ENCODE results near the gene MPHOSPH9.
A peak's percentile ranks its signal among the peaks of the same experiment; 100 is the strongest.

Gene MPHOSPH9, protein sequence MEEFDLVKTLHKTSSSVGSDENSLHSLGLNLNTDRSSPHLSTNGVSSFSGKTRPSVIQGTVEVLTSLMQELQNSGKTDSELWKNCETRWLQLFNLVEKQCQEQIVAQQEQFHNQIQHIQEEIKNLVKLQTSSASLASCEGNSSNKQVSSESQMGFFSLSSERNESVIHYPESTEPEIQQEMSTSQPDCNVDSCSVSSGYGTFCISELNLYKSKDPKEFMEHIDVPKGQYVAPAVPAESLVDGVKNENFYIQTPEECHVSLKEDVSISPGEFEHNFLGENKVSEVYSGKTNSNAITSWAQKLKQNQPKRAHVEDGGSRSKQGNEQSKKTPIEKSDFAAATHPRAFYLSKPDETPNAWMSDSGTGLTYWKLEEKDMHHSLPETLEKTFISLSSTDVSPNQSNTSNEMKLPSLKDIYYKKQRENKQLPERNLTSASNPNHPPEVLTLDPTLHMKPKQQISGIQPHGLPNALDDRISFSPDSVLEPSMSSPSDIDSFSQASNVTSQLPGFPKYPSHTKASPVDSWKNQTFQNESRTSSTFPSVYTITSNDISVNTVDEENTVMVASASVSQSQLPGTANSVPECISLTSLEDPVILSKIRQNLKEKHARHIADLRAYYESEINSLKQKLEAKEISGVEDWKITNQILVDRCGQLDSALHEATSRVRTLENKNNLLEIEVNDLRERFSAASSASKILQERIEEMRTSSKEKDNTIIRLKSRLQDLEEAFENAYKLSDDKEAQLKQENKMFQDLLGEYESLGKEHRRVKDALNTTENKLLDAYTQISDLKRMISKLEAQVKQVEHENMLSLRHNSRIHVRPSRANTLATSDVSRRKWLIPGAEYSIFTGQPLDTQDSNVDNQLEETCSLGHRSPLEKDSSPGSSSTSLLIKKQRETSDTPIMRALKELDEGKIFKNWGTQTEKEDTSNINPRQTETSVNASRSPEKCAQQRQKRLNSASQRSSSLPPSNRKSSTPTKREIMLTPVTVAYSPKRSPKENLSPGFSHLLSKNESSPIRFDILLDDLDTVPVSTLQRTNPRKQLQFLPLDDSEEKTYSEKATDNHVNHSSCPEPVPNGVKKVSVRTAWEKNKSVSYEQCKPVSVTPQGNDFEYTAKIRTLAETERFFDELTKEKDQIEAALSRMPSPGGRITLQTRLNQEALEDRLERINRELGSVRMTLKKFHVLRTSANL

DNA sequence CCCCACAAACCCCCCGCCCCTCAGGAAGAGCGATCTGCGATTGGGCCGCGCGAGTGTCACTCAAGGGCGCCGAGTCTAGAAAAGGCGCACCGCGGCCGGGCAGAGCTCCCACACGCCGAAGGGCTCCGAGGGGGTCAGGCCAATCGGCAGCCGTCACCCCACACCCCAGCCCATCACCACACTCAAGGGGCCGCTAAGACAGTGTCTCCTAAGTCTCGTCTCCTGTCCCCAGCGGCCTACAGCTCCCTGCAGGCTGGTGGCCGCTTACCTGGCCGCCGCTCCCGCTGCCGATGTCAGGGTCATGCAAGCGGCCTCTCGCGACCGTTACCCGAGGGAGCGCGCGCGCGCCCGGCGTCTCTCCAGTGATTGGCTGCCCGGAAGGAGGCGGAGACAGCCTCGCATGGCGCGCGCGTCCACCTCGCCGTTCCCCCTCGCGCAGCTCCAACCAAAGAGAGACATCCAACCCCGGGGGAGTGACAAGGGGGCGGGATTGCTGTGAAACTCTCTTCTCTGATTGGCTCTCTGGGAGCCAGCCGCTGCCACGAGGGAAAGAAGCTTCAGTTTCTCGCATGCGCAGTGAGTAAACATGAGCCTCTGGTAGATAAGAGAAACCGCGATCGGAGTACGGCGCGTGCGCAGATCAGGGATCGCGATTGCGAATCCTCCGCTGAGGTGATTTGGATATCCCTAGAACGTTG lies at the start of gene MPHOSPH9, which contains the start of gene MTRFR:
MPHOSPH9 (minus strand) TSS at position 335 of the 698 bp plus-strand sequence. CDS start 2,777 bp downstream, outside the sequence.
MTRFR (plus strand) TSS at position 630 of the 698 bp plus-strand sequence. CDS start 20,239 bp downstream, outside the sequence.
- H3K4me3 ChIP-seq (replicated peaks in 1 of 2; ENCODE audit: low read depth in 2 of 2, low read length in 2 of 2): peak within 1 kb of the TSS; percentile 99
- DNase-seq (ENCODE audit: low read depth in 2 of 2): peak; percentile 100
- TF ChIP-seq, protein P1, sequence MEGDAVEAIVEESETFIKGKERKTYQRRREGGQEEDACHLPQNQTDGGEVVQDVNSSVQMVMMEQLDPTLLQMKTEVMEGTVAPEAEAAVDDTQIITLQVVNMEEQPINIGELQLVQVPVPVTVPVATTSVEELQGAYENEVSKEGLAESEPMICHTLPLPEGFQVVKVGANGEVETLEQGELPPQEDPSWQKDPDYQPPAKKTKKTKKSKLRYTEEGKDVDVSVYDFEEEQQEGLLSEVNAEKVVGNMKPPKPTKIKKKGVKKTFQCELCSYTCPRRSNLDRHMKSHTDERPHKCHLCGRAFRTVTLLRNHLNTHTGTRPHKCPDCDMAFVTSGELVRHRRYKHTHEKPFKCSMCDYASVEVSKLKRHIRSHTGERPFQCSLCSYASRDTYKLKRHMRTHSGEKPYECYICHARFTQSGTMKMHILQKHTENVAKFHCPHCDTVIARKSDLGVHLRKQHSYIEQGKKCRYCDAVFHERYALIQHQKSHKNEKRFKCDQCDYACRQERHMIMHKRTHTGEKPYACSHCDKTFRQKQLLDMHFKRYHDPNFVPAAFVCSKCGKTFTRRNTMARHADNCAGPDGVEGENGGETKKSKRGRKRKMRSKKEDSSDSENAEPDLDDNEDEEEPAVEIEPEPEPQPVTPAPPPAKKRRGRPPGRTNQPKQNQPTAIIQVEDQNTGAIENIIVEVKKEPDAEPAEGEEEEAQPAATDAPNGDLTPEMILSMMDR (IDR thresholded peaks at IDR 0.05; ENCODE audit: low read depth, low read length): no peak

DNA sequence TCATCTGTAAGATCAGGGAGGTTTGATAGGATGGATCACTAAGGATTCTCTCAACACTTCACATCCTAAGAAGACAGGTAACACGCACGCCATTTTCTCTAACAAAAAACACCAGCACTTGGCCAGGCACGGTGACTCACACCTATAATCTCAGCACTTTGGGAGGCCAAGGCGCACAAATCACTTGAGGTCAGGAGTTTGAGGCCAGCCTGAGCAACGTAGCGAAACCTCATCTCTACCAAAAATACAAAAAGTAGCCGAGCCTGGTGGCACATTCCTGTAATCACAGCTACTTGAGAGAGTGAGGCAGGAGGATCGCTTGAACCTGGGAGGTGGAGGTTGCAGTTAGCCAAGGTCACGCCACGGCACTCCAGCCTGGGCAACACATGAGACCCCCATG lies 49.2 kb upstream of the MPHOSPH9 start:
- no peak for DNase-seq (ENCODE audit: low read depth in 2 of 2)
- no peak overlapping the region for H3K4me3 ChIP-seq (replicated peaks in 1 of 2; ENCODE audit: low read depth in 2 of 2, low read length in 2 of 2)
- TF ChIP-seq, protein P1 (IDR thresholded peaks at IDR 0.05; ENCODE audit: low read depth, low read length): no peak

DNA sequence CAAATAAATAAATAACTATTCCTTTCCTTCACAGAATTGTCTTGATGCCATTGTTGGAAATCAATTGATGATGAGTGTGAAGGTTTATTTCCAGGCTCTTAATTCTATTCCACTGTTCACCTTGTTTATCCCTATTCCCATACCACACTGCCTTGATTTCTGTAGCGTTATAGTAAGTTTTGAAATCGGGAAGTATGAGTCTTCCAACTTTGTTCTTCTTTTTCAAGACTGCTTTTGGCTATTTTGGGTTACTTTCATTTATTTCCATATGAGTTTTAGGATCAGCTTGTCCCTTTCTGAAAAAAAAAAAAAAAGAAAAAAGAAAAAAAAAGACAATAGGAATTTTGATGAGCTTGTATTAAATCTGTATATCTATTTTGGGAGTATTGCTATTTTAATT lies 48.0 kb upstream of the MPHOSPH9 start:
- no peak for DNase-seq (ENCODE audit: low read depth in 2 of 2)
- TF ChIP-seq, protein P1 (IDR thresholded peaks at IDR 0.05; ENCODE audit: low read depth, low read length): no peak
- H3K4me3 ChIP-seq (replicated peaks in 1 of 2; ENCODE audit: low read depth in 2 of 2, low read length in 2 of 2): no peak overlapping the region

DNA sequence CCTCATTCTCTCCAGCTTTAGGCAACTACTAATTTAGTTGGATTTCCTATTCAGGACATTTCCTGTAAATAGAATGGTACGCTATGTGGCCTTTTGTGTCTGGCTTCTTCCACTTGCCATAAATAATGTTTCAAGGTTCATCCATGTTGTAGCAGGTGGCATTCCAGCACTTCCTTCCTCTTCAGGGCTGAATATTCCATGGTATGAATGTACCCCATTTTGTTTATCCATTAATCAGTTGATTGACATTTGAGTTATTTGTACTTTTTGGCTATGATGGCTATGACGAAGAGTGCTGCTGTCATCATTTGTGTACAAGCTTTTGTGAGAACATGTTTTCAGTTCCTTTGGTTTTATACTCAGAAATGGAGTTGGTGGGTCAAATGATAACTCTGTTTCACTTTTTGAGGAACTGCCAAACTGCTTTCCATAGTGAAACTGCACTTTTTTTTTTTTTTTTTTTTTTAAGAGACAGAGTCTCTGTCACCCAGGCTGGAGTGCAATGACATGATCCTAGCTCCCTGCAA lies 45.2 kb upstream of the MPHOSPH9 start:
- H3K4me3 ChIP-seq (replicated peaks in 1 of 2; ENCODE audit: low read depth in 2 of 2, low read length in 2 of 2): no peak overlapping the region
- TF ChIP-seq, protein P1 (IDR thresholded peaks at IDR 0.05; ENCODE audit: low read depth, low read length): no peak
- DNase-seq (ENCODE audit: low read depth in 2 of 2): no peak

DNA sequence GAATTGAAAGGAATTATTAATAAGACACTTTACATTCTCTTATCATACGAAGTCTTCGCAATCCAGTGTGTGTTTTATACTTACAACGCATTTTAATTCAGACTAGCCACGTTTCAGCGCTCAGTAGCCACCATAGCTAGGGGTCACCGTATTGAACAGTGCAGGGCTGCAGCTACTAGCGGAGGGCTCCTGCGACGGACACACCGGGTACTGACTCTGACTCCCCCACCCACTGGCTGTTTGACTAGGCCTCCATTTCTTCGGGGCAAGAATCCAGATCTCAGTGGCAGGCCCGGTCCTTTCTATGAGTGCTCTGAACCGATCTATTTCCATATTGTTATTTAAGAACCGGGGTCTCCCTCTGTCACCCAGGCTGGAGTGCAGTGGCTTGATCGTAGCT lies 40.2 kb upstream of the MPHOSPH9 start:
- H3K4me3 ChIP-seq (replicated peaks in 1 of 2; ENCODE audit: low read depth in 2 of 2, low read length in 2 of 2): no peak overlapping the region
- TF ChIP-seq, protein P1 (IDR thresholded peaks at IDR 0.05; ENCODE audit: low read depth, low read length): no peak
- no peak for DNase-seq (ENCODE audit: low read depth in 2 of 2)

Measured in cardiac fibroblast (primary cell).